Activated CD4-positive, alpha-beta T cell treated with anti-CD3 and anti-CD28 coated beads, Interleukin-2, Interleukin-6, amounts not matched to agents 100 ng/mL and 50 ng/mL, durations not matched to agents 16 hours and 8 hours (primary cell): Measurements from ENCODE around the gene GLRA1.
"Not testable (repeated sequence)": the region's sequence is repeated elsewhere in the genome, so short reads cannot be mapped to it uniquely, and the experiment has no call there.

Source experiments
- DNase-seq: peaks from one replicate; pipeline ENCODE4 v3.0.0-alpha.2; 2020

GLRA1 gene

GRCh38 chr5:151811593-151812321 lies 112.9 kb downstream of the GLRA1 start:
- DNase-seq: no peak

- no peak for DNase-seq
Measured at GRCh38 chr5:151810897-151811296, 113.8 kb downstream of the GLRA1 start.

- DNase-seq: no peak
Measured at GRCh38 chr5:151810449-151810848, 114.2 kb downstream of the GLRA1 start.

GRCh38 chr5:151808451-151809169 lies 116.0 kb downstream of the GLRA1 start:
- no peak for DNase-seq

GRCh38 chr5:151805414-151806223 lies 119.0 kb downstream of the GLRA1 start:
- DNase-seq: no peak

GRCh38 chr5:151800532-151800931 lies 124.1 kb downstream of the GLRA1 start:
- DNase-seq: no peak

GRCh38 chr5:151799407-151799806 lies 125.2 kb downstream of the GLRA1 start:
- peak; percentile 19 for DNase-seq

GRCh38 chr5:151798674-151799073 lies 126.0 kb downstream of the GLRA1 start:
- no peak for DNase-seq

GRCh38 chr5:151795426-151795825 lies 129.2 kb downstream of the GLRA1 start:
- no peak for DNase-seq

GRCh38 chr5:151793358-151793757 lies 131.3 kb downstream of the GLRA1 start:
- no peak for DNase-seq

- DNase-seq: no peak
Measured at GRCh38 chr5:151787817-151788216, 136.8 kb downstream of the GLRA1 start.

GRCh38 chr5:151786468-151786867 lies 138.2 kb downstream of the GLRA1 start:
- no peak for DNase-seq

GRCh38 chr5:151784141-151784540 lies 140.5 kb downstream of the GLRA1 start:
- DNase-seq: no peak

- DNase-seq: not testable (repeated sequence)
Measured at GRCh38 chr5:151783664-151784063, 141.0 kb downstream of the GLRA1 start.

- DNase-seq: no peak
Measured at GRCh38 chr5:151781201-151781600, 143.4 kb downstream of the GLRA1 start.

GRCh38 chr5:151780348-151780747 lies 144.3 kb downstream of the GLRA1 start:
- no peak for DNase-seq

- no peak for DNase-seq
Measured at GRCh38 chr5:151779531-151780125, 145.0 kb downstream of the GLRA1 start.

GRCh38 chr5:151775025-151775606 lies 149.5 kb downstream of the GLRA1 start:
- no peak for DNase-seq

- no peak for DNase-seq
Measured at GRCh38 chr5:151773951-151774350, 150.7 kb downstream of the GLRA1 start.

GRCh38 chr5:151772846-151773561 lies 151.6 kb downstream of the GLRA1 start:
- DNase-seq: no peak
